GM23338 (cell line): ENCODE measurements around the gene NMNAT1.

Experiments
- EZH2 ChIP-seq: fragments of 200-600 bp; sonication (generic); IDR thresholded peaks from one replicate; pipeline ENCODE4 v1.8.0; 2017; ENCODE audit warnings: antibody characterized with exemption, mild to moderate bottlenecking, low read depth; ENCODE audit not compliant: unreplicated experiment
- TF ChIP-seq, protein P1 (sequence below), 2 experiments: fragments of 200-600 bp in 1 of 2; sonication (generic) in 1 of 2; conservative IDR thresholded peaks; 2 replicates each; pipeline versions ENCODE4 v1.5.1 to v1.6.1; 2016 to 2017; ENCODE audit warnings: antibody characterized with exemption in 2 of 2, low read depth in 2 of 2, mild to moderate bottlenecking in 2 of 2, moderate library complexity in 1 of 2

DNA sequence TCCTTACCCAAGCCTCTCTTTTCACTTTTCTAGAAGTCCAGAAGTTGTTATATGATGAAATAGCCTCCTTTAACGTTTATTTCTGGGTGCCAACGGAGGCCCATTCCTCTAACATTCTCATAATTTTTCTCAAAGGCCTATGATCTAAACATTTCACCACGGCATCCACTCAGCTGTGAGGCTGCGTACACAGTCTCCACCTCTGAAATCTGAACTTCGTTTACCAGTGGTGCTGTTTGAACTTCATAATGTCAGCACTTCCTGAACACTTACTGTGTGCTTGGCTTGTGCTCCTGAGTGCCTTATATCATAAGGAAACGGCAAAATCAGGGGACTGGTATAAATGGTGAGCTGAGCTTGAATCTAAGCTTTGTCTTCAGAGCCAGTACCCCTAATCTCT is 41.7 kb downstream of the NMNAT1 start:
- TF ChIP-seq, protein P1, sequence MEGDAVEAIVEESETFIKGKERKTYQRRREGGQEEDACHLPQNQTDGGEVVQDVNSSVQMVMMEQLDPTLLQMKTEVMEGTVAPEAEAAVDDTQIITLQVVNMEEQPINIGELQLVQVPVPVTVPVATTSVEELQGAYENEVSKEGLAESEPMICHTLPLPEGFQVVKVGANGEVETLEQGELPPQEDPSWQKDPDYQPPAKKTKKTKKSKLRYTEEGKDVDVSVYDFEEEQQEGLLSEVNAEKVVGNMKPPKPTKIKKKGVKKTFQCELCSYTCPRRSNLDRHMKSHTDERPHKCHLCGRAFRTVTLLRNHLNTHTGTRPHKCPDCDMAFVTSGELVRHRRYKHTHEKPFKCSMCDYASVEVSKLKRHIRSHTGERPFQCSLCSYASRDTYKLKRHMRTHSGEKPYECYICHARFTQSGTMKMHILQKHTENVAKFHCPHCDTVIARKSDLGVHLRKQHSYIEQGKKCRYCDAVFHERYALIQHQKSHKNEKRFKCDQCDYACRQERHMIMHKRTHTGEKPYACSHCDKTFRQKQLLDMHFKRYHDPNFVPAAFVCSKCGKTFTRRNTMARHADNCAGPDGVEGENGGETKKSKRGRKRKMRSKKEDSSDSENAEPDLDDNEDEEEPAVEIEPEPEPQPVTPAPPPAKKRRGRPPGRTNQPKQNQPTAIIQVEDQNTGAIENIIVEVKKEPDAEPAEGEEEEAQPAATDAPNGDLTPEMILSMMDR (conservative IDR thresholded peaks at IDR 0.05; ENCODE audit: low read depth in 2 of 2), result no peak
- TF ChIP-seq EZH2, result no peak
